HG02798 (cell line): ENCODE data around the gene DCAF4L1.

Experiments used
- ATAC-seq: cut with Tn5 transposase; IDR thresholded peaks from one replicate; pipeline ENCODE4 v1.9.1; 2021; ENCODE audit warnings: mild to moderate bottlenecking; ENCODE audit not compliant: unreplicated experiment, poor library complexity

Gene DCAF4L1

GRCh38 chr4:41981456-41981855 lies at the start of gene DCAF4L1:
DCAF4L1 (plus strand) TSS chr4:41981756; CDS start chr4:41981793, 37 bp downstream.
- ATAC-seq, result no peak

- ATAC-seq, result no peak
These were observed 48.6 kb upstream of the DCAF4L1 start for GRCh38 chr4:41932988-41933387.

GRCh38 chr4:41933997-41934503 lies 47.5 kb upstream of the DCAF4L1 start:
- ATAC-seq, result no peak

GRCh38 chr4:41934514-41934900 lies 47.0 kb upstream of the DCAF4L1 start:
- ATAC-seq, result no peak

- ATAC-seq, result peak; percentile 91
These were observed 46.5 kb upstream of the DCAF4L1 start, which contains the start of gene TMEM33 for GRCh38 chr4:41934901-41935651. TMEM33 (plus strand) TSS chr4:41935429; CDS start chr4:41935485, 56 bp downstream.

GRCh38 chr4:41935652-41936021 lies 45.9 kb upstream of the DCAF4L1 start:
- peak; percentile 11 for ATAC-seq

- no peak for ATAC-seq
These were observed 42.4 kb upstream of the DCAF4L1 start for GRCh38 chr4:41939016-41939626.

GRCh38 chr4:41940834-41941233 lies 40.7 kb upstream of the DCAF4L1 start:
- no peak for ATAC-seq

GRCh38 chr4:41943506-41943905 lies 38.0 kb upstream of the DCAF4L1 start:
- no peak for ATAC-seq

GRCh38 chr4:41944089-41944488 lies 37.5 kb upstream of the DCAF4L1 start:
- ATAC-seq, result no peak

- ATAC-seq, result no peak
These were observed 32.0 kb upstream of the DCAF4L1 start for GRCh38 chr4:41949531-41949930.

GRCh38 chr4:41957634-41958033 lies 23.9 kb upstream of the DCAF4L1 start:
- ATAC-seq, result no peak

GRCh38 chr4:41963105-41963504 lies 18.5 kb upstream of the DCAF4L1 start:
- ATAC-seq, result no peak

GRCh38 chr4:41964401-41964800 lies 17.2 kb upstream of the DCAF4L1 start:
- no peak for ATAC-seq

- ATAC-seq, result no peak
These were observed 14.2 kb upstream of the DCAF4L1 start for GRCh38 chr4:41967392-41967791.

GRCh38 chr4:41969671-41970070 lies 11.9 kb upstream of the DCAF4L1 start:
- no peak for ATAC-seq

GRCh38 chr4:41975341-41975740 lies 6.2 kb upstream of the DCAF4L1 start:
- no peak for ATAC-seq

GRCh38 chr4:41976775-41977516 lies 4.6 kb upstream of the DCAF4L1 start:
- ATAC-seq, result no peak

- ATAC-seq, result no peak
These were observed 3.8 kb upstream of the DCAF4L1 start for GRCh38 chr4:41977709-41978108.

- ATAC-seq, result no peak
These were observed 1.2 kb downstream of the DCAF4L1 start for GRCh38 chr4:41982716-41983115.

GRCh38 chr4:41985151-41985550 lies 3.6 kb downstream of the DCAF4L1 start:
- no peak for ATAC-seq
